GF-D8 (cell line): ENCODE results near the gene PALD1.

Experiments
- DNase-seq: peaks from one replicate; lab custom pipeline; 2025; lab: John Stamatoyannopoulos, UW

Gene PALD1

GRCh38 chr10:70592186-70592735 lies 113.7 kb downstream of the PALD1 start:
- DNase-seq: no peak

- peak; percentile 43 for DNase-seq
These were observed 114.4 kb downstream of the PALD1 start for GRCh38 chr10:70592746-70593512.

GRCh38 chr10:70593513-70593890 lies 114.9 kb downstream of the PALD1 start:
- DNase-seq: no peak

GRCh38 chr10:70594161-70594560 lies 115.6 kb downstream of the PALD1 start:
- no peak for DNase-seq

- no peak for DNase-seq
These were observed 117.0 kb downstream of the PALD1 start for GRCh38 chr10:70595566-70596016.

- DNase-seq: no peak
These were observed 117.7 kb downstream of the PALD1 start for GRCh38 chr10:70596110-70596798.

GRCh38 chr10:70596860-70597809 lies 118.6 kb downstream of the PALD1 start:
- DNase-seq: no peak

GRCh38 chr10:70597856-70598815 lies 119.6 kb downstream of the PALD1 start:
- DNase-seq: no peak

- no peak for DNase-seq
These were observed 120.3 kb downstream of the PALD1 start for GRCh38 chr10:70598857-70599295.

GRCh38 chr10:70599319-70599718 lies 120.8 kb downstream of the PALD1 start:
- DNase-seq: no peak

GRCh38 chr10:70599791-70600190 lies 121.2 kb downstream of the PALD1 start:
- DNase-seq: no peak

GRCh38 chr10:70600512-70601395 lies 122.2 kb downstream of the PALD1 start:
- no peak for DNase-seq

- no peak for DNase-seq
These were observed 123.2 kb downstream of the PALD1 start for GRCh38 chr10:70601746-70602145.

GRCh38 chr10:70602665-70603448 lies 124.3 kb downstream of the PALD1 start, which contains the start of gene PRF1:
Gene PRF1, minus strand, starts transcription at chr10:70602741. Its CDS starts 1,839 bp downstream, at chr10:70600902.
- no peak for DNase-seq

- DNase-seq: no peak
These were observed 124.9 kb downstream of the PALD1 start for GRCh38 chr10:70603449-70603801.

GRCh38 chr10:70604106-70604505 lies 125.5 kb downstream of the PALD1 start:
- no peak for DNase-seq

- DNase-seq: no peak
These were observed 126.6 kb downstream of the PALD1 start for GRCh38 chr10:70605161-70605560.

GRCh38 chr10:70607936-70608335 lies 129.4 kb downstream of the PALD1 start:
- DNase-seq: no peak

- DNase-seq: no peak
These were observed 135.4 kb downstream of the PALD1 start for GRCh38 chr10:70613941-70614340.
